ENCODE data around the gene C18orf63.

GRCh38 chr18:74278058-74278457 is 37.6 kb upstream of the C18orf63 start:
- TF ChIP-seq CTCF (IDR thresholded peaks at IDR 0.05), result no peak
- no peak for TF ChIP-seq POLR2A (IDR thresholded peaks at IDR 0.05)

Measured in vagina (tissue), 2 donors.